SJCRH30 (cell line): ENCODE results near the gene UGT1A8. TPM values are rescaled to one million over a fixed set of nuclear protein-coding genes. Genes with fewer than 3 reads are reported as not detected.
A peak's percentile ranks its signal among the peaks of the same experiment; 100 is the strongest.
"Not testable (repeated sequence)": the region's sequence is repeated elsewhere in the genome, so short reads cannot be mapped to it uniquely, and the experiment has no call there.

ENCODE experiments used
- DNase-seq, 2 experiments: peaks; one replicate each; pipeline ENCODE4 v3.0.0-alpha.2; 2015 to 2020
- H3K27ac ChIP-seq: fragments of 250-450 bp; sonication (Bioruptor Pico); 2 replicates; pipeline ENCODE4 v1.5.1; 2020; ENCODE audit warnings: mild to moderate bottlenecking, moderate library complexity
- H3K27me3 ChIP-seq: fragments of 250-450 bp; sonication (Bioruptor Pico); 2 replicates; pipeline ENCODE4 v1.5.1; 2020; ENCODE audit warnings: mild to moderate bottlenecking, moderate library complexity
- H3K36me3 ChIP-seq: fragments of 250-450 bp; sonication (Bioruptor Pico); 2 replicates; pipeline ENCODE4 v1.5.1; 2020; ENCODE audit warnings: mild to moderate bottlenecking, moderate library complexity
- H3K4me1 ChIP-seq: fragments of 250-450 bp; sonication (Bioruptor Pico); 2 replicates; pipeline ENCODE4 v1.5.1; 2020; ENCODE audit warnings: mild to moderate bottlenecking, moderate library complexity
- H3K4me3 ChIP-seq: fragments of 250-450 bp; sonication (Bioruptor Pico); 2 replicates; pipeline ENCODE4 v1.5.1; 2020; ENCODE audit warnings: mild to moderate bottlenecking, moderate library complexity
- H3K9me3 ChIP-seq: fragments of 250-450 bp; sonication (Bioruptor Pico); replicated peaks from 2 replicates; pipeline ENCODE4 v1.5.1; 2020; ENCODE audit warnings: mild to moderate bottlenecking, moderate library complexity
- total RNA-seq: library from RNA; depleted of rRNA; stranded (reverse); fragments of >200 nt; shearing (Covaris generic); gene quantifications from 2 replicates; pipeline ENCODE4 v1.2.3, GENCODE V29; 2014

Gene UGT1A8
- total RNA-seq, 1 experiment from 2014 or later, result not detected

DNA sequence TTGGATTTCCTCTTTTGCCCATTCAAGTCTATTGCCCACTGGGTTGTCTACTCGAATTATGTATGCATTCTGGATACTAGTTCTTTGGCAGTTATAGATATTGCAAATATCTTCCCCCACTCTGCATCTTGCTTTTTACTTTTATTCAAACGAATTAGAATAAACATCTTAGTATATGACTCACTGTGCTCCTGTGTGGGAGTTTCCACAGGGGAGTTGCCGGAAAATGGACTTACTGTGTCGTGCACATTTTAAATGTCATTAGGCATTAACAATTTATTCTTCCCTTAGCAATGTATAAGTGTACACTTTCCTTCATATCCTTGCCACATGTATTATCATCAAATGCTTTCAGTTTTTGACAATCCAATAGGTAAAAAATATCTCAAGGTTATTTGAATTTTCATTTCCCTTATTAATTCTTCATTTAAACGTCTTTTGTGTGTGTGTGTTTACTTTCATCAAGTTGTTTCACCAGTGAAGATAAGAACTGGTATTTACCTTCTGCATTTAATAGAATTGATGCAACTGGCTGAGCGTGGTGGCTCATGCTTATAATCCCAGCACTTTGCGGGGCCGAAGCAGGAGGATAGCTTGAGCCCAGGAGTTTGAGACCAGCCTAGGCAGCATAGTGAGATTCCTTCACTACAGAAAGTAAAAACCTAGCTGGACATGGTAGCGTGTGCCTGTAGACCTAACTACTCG is 90.7 kb downstream of the UGT1A8 start:
- H3K9me3 ChIP-seq, result no peaks in the 10 kb centered on the region
- H3K27me3 ChIP-seq, result no peaks in the 10 kb centered on the region
- DNase-seq, result no peak
- H3K4me1 ChIP-seq, result no peaks in the 10 kb centered on the region
- H3K36me3 ChIP-seq, result no peaks in the 10 kb centered on the region
- no peak overlapping the region for H3K27ac ChIP-seq
- H3K4me3 ChIP-seq, result no peak overlapping the region

DNA sequence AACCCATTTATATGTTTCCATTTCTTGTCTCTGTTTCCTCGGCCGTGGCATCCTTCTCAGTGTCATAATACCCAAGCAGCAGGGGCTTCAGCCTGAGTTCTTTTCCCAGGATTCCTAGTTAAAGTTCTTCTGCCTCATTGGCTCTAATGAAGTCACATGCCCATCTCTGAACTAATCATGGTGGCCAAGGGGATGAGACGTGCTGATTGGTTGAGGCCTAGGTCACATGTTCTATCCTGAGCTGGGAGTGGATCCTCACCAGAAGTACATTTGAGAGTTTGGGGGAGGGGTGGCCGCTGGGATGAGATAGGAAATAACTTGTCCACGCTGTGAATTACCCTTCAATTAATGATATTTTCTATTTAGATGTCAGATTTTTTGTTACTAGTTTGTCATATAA is 91.5 kb downstream of the UGT1A8 start:
- DNase-seq, result peak; percentile 15 to 45
- Histone ChIP-seq H3K27ac (no peak overlapping the region), H3K4me3 (no peak overlapping the region), H3K9me3 (no peaks in the 10 kb centered on the region), H3K36me3 (no peaks in the 10 kb centered on the region), H3K4me1 (no peaks in the 10 kb centered on the region), H3K27me3 (no peaks in the 10 kb centered on the region)

GRCh38 chr2:233711312-233712008 is 94.0 kb downstream of the UGT1A8 start:
- Histone ChIP-seq H3K36me3 (no peaks in the 10 kb centered on the region), H3K27me3 (no peaks in the 10 kb centered on the region), H3K4me3 (no peak overlapping the region), H3K9me3 (no peaks in the 10 kb centered on the region), H3K4me1 (no peaks in the 10 kb centered on the region), H3K27ac (no peak overlapping the region)
- DNase-seq, result peak; percentile 83 to 89

DNA sequence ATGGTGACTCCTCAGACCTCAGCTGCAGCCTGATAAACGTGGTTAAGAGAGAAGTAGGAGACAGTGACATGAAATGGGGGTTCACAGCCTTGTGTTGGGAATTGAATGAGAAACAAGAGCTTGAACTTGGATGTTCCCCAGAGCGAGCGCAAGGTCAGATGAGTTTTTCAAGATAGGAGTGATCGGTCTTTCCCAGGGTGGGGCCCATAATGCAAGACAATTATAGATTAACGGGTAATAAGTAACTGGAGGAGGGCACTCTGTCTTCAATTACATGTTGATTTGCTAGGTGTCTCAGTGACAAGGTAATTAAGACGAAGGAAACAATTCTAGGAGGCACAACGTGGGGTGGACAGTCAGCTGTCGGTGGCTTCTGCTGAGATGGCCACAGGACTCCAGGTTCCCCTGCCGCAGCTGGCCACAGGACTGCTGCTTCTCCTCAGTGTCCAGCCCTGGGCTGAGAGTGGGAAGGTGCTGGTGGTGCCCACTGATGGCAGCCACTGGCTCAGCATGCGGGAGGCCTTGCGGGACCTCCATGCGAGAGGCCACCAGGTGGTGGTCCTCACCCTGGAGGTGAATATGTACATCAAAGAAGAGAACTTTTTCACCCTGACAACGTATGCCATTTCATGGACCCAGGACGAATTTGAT is 95.3 kb downstream of the UGT1A8 start, which contains the start of gene UGT1A5:
UGT1A5 (plus strand) TSS at position 297 of the 651 bp plus-strand sequence; CDS start at position 382, 85 bp downstream.
- Histone ChIP-seq H3K27ac (no peak within 1 kb of the TSS), H3K4me1 (no peaks in the 10 kb centered on the region), H3K4me3 (no peak within 1 kb of the TSS), H3K27me3 (no peaks in the 10 kb centered on the region), H3K36me3 (no peaks in the 10 kb centered on the region), H3K9me3 (no peaks in the 10 kb centered on the region)
- DNase-seq, result no peak

DNA sequence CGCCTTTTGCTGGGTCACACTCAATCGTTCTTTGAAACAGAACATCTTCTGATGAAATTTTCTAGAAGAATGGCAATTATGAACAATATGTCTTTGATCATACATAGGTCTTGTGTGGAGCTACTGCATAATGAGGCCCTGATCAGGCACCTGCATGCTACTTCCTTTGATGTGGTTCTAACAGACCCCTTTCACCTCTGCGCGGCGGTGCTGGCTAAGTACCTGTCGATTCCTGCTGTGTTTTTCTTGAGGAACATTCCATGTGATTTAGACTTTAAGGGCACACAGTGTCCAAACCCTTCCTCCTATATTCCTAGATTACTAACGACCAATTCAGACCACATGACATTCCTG is 95.8 kb downstream of the UGT1A8 start:
- Histone ChIP-seq H3K4me1 (no peaks in the 10 kb centered on the region), H3K27me3 (no peaks in the 10 kb centered on the region), H3K27ac (no peak overlapping the region), H3K4me3 (no peak overlapping the region), H3K36me3 (no peaks in the 10 kb centered on the region), H3K9me3 (no peaks in the 10 kb centered on the region)
- DNase-seq, result no peak

DNA sequence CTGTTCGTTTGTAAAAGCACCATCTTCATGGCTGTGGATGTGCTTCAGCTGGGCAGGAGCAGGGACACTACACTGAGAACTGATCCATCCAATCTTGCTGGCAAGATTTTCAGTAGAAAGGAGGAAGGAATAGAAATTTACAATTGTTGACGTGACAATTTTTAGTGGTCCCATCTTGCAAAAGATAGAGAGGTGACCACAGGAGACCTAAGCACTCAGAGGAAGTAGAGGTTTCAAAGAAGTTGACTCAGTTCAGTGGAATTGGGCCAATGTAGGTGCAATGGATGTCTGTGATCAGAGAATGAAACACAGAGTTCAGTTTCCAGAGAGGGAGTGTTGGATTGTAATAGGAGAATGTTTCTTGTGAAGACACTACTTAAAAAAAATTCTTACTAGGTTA is 96.7 kb downstream of the UGT1A8 start:
- DNase-seq, result no peak
- H3K27ac ChIP-seq, result no peak overlapping the region
- H3K27me3 ChIP-seq, result no peaks in the 10 kb centered on the region
- H3K9me3 ChIP-seq, result no peaks in the 10 kb centered on the region
- no peaks in the 10 kb centered on the region for H3K4me1 ChIP-seq
- H3K36me3 ChIP-seq, result no peaks in the 10 kb centered on the region
- H3K4me3 ChIP-seq, result no peak overlapping the region

DNA sequence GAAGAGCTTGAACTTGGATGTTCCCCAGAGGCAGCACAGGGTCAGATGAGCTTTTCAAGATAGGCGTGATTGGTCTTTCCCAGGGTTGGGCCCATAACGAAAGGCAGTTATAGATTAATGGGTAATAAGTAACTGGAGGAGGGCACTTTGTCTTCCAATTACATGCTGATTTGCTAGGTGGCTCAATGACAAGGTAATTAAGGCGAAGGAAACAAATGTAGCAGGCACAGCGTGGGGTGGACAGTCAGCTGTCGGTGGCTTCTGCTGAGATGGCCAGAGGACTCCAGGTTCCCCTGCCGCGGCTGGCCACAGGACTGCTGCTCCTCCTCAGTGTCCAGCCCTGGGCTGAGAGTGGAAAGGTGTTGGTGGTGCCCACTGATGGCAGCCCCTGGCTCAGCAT is 101.1 kb downstream of the UGT1A8 start, which contains the start of gene UGT1A4:
UGT1A4 (plus strand) TSS at position 185 of the 400 bp plus-strand sequence; CDS start at position 270, 85 bp downstream.
- Histone ChIP-seq H3K4me3 (no peak within 1 kb of the TSS), H3K36me3 (no peaks in the 10 kb centered on the region), H3K27me3 (peaks cover 8% of the 10 kb centered on the region; the same call in 1 of the 2 replicates), H3K9me3 (no peaks in the 10 kb centered on the region), H3K4me1 (no peaks in the 10 kb centered on the region), H3K27ac (no peak within 1 kb of the TSS)
- DNase-seq, result no peak

DNA sequence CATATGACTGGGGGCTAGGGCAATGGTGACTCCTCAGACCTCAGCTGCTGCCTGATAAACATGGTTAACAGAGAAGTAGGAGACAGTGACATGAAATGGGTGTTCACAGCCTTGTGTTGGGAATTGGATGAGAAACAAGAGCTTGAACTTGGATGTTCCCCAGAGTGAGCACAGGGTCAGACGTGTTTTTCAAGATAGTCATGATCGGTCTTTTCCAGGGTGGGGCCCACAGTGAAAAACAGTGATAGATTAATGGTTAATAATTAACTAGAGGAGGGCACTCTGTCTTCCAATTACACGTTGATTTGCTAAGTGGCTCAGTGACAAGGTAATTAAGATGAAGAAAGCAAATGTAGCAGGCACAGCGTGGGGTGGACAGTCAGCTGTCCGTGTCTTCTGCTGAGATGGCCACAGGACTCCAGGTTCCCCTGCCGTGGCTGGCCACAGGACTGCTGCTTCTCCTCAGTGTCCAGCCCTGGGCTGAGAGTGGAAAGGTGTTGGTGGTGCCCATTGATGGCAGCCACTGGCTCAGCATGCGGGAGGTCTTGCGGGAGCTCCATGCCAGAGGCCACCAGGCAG is 111.4 kb downstream of the UGT1A8 start, which contains the start of gene UGT1A3:
UGT1A3 (plus strand) TSS at position 320 of the 579 bp plus-strand sequence; CDS start at position 405, 85 bp downstream.
- no peaks in the 10 kb centered on the region for H3K27me3 ChIP-seq
- no peak for DNase-seq
- H3K4me3 ChIP-seq, result no peak within 1 kb of the TSS
- H3K27ac ChIP-seq, result no peak within 1 kb of the TSS
- H3K4me1 ChIP-seq, result no peaks in the 10 kb centered on the region
- H3K9me3 ChIP-seq, result peaks cover 6% of the 10 kb centered on the region; the same call in 1 of the 2 replicates
- no peaks in the 10 kb centered on the region for H3K36me3 ChIP-seq

- not testable (repeated sequence) for H3K27ac ChIP-seq
These were observed 119.6 kb downstream of the UGT1A8 start for GRCh38 chr2:233736868-233737653.

DNA sequence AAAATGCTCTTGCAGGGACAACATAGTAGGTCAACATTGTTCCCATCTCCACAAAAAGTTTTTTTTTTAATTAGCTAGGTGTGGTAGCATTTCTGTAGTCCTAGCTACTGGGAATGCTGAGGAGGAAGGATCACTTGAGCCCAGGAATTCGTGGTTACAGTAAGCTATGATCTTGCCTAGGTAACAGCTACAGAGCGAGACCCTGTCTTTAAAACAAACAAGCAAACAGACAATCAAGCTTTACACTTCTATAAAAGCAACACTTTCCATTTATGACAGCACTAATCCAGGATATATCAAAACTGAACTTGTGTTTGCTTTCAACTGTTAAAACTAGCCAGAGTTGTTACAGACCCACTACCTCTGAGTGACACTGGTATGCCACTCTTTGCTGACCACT is 123.4 kb downstream of the UGT1A8 start:
- no peak for DNase-seq
- Histone ChIP-seq H3K27ac (no peak overlapping the region), H3K9me3 (no peaks in the 10 kb centered on the region), H3K36me3 (no peaks in the 10 kb centered on the region), H3K4me1 (no peaks in the 10 kb centered on the region; the same call in 1 of the 2 replicates), H3K27me3 (no peaks in the 10 kb centered on the region), H3K4me3 (no peak overlapping the region)

More at GRCh38 chr2:233736868-233737653, 119.6 kb downstream of the UGT1A8 start:
- not testable (repeated sequence) for H3K9me3 ChIP-seq, DNase-seq, H3K27me3 ChIP-seq, H3K4me3 ChIP-seq, H3K36me3 ChIP-seq, H3K4me1 ChIP-seq

- Histone ChIP-seq H3K4me1 (peaks cover 6% of the 10 kb centered on the region; the same call in 1 of the 2 replicates), H3K4me3 (no peak overlapping the region), H3K27ac (no peak overlapping the region), H3K27me3 (no peaks in the 10 kb centered on the region), H3K36me3 (no peaks in the 10 kb centered on the region), H3K9me3 (no peaks in the 10 kb centered on the region; the same call in 1 of the 2 replicates)
- no peak for DNase-seq
These were observed 126.2 kb downstream of the UGT1A8 start for GRCh38 chr2:233743464-233744259.

GRCh38 chr2:233745073-233745755 is 127.8 kb downstream of the UGT1A8 start:
- H3K27me3 ChIP-seq, result no peaks in the 10 kb centered on the region
- peaks cover 6% of the 10 kb centered on the region; the same call in 1 of the 2 replicates for H3K4me1 ChIP-seq
- H3K4me3 ChIP-seq, result no peak overlapping the region
- no peaks in the 10 kb centered on the region for H3K36me3 ChIP-seq
- no peak overlapping the region for H3K27ac ChIP-seq
- DNase-seq, result no peak
- no peaks in the 10 kb centered on the region; the same call in none of the 2 replicates for H3K9me3 ChIP-seq

- H3K4me3 ChIP-seq, DNase-seq, H3K27ac ChIP-seq, H3K27me3 ChIP-seq, H3K36me3 ChIP-seq, H3K9me3 ChIP-seq, H3K4me1 ChIP-seq: not testable (repeated sequence)
These were observed 128.4 kb downstream of the UGT1A8 start for GRCh38 chr2:233745838-233746237.
